ENCODE results near the gene MRPS33. TPM values are rescaled to one million over a fixed set of nuclear protein-coding genes. Genes with fewer than 3 reads are reported as not detected.

Gene MRPS33
- total and polyA plus RNA-seq, 2 donors (not counting 1 experiment from before 2014, with no cell fraction given) = 9.1 to 25.3 TPM

GRCh38 chr7:141045126-141045841 lies 30.5 kb upstream of the MRPS33 start:
- Mint-ChIP-seq H3K27me3 (peaks cover 42% of the 10 kb centered on the region), H3K4me1 (no peaks in the 10 kb centered on the region), H3K4me3 (no peak overlapping the region), H3K27ac (no peak overlapping the region), H3K9me3 (ENCODE audit: insufficient read depth) (peaks cover 6% of the 10 kb centered on the region)
- intact Hi-C loops (cut with micrococcal nuclease) = no loop called here
- ATAC-seq (ENCODE audit: low read depth) (no peak), DNase-seq (no peak)
- Histone ChIP-seq H3K36me3 (replicated peaks in 1 of 2; ENCODE audit: control extremely low read depth in 1 of 2, control insufficient read depth in 1 of 2, extremely low read depth in 1 of 2, insufficient read depth in 2 of 2, low read length in 1 of 2) (no peaks in the 10 kb centered on the region), H4K20me1 (ENCODE audit: control insufficient read depth, insufficient read depth, low read length, poor library complexity, severe bottlenecking) (no peaks in the 10 kb centered on the region), H3K79me2 (ENCODE audit: control insufficient read depth, insufficient read depth, low read length) (no peaks in the 10 kb centered on the region), H3K27ac (ENCODE audit: low read length in 2 of 2) (no peak overlapping the region), H2AFZ (ENCODE audit: insufficient read depth, low read depth, low read length, poor library complexity, severe bottlenecking) (no peak overlapping the region), H3K27me3 (replicated peaks in 1 of 4; ENCODE audit: control extremely low read depth in 1 of 4, control insufficient read depth in 3 of 4, insufficient read depth in 4 of 4, low read length in 3 of 4) (peaks cover 0 to 6% (median 1%) of the 10 kb centered on the region in 4 experiments), H3K4me1 (ENCODE audit: control insufficient read depth in 2 of 2, insufficient read depth in 2 of 2, low read length in 2 of 2) (no peaks in the 10 kb centered on the region), H3K9me3 (ENCODE audit: control extremely low read depth in 1 of 3, control insufficient read depth in 2 of 3, insufficient read depth in 1 of 3, low read length in 2 of 3) (no peaks in the 10 kb centered on the region), H3K4me3 (ENCODE audit: control extremely low read depth in 1 of 5, extremely low read depth in 1 of 5, insufficient read depth in 1 of 5, low read depth in 2 of 5, low read length in 4 of 5) (no peak overlapping the region), H3K9ac (ENCODE audit: low read length) (no peak overlapping the region), H3K4me2 (replicated peaks; ENCODE audit: low read depth, low read length, poor library complexity, severe bottlenecking) (no peak overlapping the region)
- 0% methylated on average over 1 of the region's 7 CpGs for WGBS (ENCODE audit: insufficient coverage)
- ChIA-PET POLR2A (no interaction called here), CTCF (no interaction called here)
- TF ChIP-seq CTCF (IDR thresholded peaks at IDR 0.05) (no peak), EZH2 (IDR thresholded peaks at IDR 0.05; ENCODE audit: borderline replicate concordance, insufficient read depth, low read depth, low read length, poor library complexity, severe bottlenecking) (no peak)

- Histone ChIP-seq H3K27ac (ENCODE audit: low read length in 2 of 2) (no peak overlapping the region), H3K27me3 (replicated peaks in 1 of 4; ENCODE audit: control extremely low read depth in 1 of 4, control insufficient read depth in 3 of 4, insufficient read depth in 4 of 4, low read length in 3 of 4) (peaks cover 0 to 6% (median 1%) of the 10 kb centered on the region in 4 experiments), H2AFZ (ENCODE audit: insufficient read depth, low read depth, low read length, poor library complexity, severe bottlenecking) (no peak overlapping the region), H3K4me1 (ENCODE audit: control insufficient read depth in 2 of 2, insufficient read depth in 2 of 2, low read length in 2 of 2) (no peaks in the 10 kb centered on the region), H4K20me1 (ENCODE audit: control insufficient read depth, insufficient read depth, low read length, poor library complexity, severe bottlenecking) (no peaks in the 10 kb centered on the region), H3K79me2 (ENCODE audit: control insufficient read depth, insufficient read depth, low read length) (no peaks in the 10 kb centered on the region), H3K4me2 (replicated peaks; ENCODE audit: low read depth, low read length, poor library complexity, severe bottlenecking) (no peak overlapping the region), H3K9ac (ENCODE audit: low read length) (no peak overlapping the region), H3K9me3 (ENCODE audit: control extremely low read depth in 1 of 3, control insufficient read depth in 2 of 3, insufficient read depth in 1 of 3, low read length in 2 of 3) (no peaks in the 10 kb centered on the region), H3K4me3 (ENCODE audit: control extremely low read depth in 1 of 5, extremely low read depth in 1 of 5, insufficient read depth in 1 of 5, low read depth in 2 of 5, low read length in 4 of 5) (no peak overlapping the region), H3K36me3 (replicated peaks in 1 of 2; ENCODE audit: control extremely low read depth in 1 of 2, control insufficient read depth in 1 of 2, extremely low read depth in 1 of 2, insufficient read depth in 2 of 2, low read length in 1 of 2) (no peaks in the 10 kb centered on the region)
- DNase-seq (no peak), ATAC-seq (ENCODE audit: low read depth) (no peak)
- Mint-ChIP-seq H3K4me3 (no peak overlapping the region), H3K27ac (no peak overlapping the region), H3K9me3 (ENCODE audit: insufficient read depth) (peaks cover 6% of the 10 kb centered on the region), H3K27me3 (peaks cover 31% of the 10 kb centered on the region), H3K4me1 (no peaks in the 10 kb centered on the region)
- 75% methylated on average over 1 of the region's 4 CpGs for WGBS (ENCODE audit: insufficient coverage)
- POLR2A ChIA-PET = no interaction called here
- TF ChIP-seq EZH2 (IDR thresholded peaks at IDR 0.05; ENCODE audit: borderline replicate concordance, insufficient read depth, low read depth, low read length, poor library complexity, severe bottlenecking) (no peak), CTCF (IDR thresholded peaks at IDR 0.05) (no peak)
- CTCF ChIA-PET = no interaction called here
- intact Hi-C loops (cut with micrococcal nuclease) = no loop called here
These were observed 28.9 kb upstream of the MRPS33 start for GRCh38 chr7:141043616-141044015.
